ENCODE data around the gene SELENOV. TPM values are rescaled to one million over a fixed set of nuclear protein-coding genes. Genes with fewer than 3 reads are reported as not detected.
"Not testable (repeated sequence)": the region's sequence is repeated elsewhere in the genome, so short reads cannot be mapped to it uniquely, and the experiment has no call there.

The SELENOV gene
- total and polyA plus RNA-seq, 12 donors = not detected

DNA sequence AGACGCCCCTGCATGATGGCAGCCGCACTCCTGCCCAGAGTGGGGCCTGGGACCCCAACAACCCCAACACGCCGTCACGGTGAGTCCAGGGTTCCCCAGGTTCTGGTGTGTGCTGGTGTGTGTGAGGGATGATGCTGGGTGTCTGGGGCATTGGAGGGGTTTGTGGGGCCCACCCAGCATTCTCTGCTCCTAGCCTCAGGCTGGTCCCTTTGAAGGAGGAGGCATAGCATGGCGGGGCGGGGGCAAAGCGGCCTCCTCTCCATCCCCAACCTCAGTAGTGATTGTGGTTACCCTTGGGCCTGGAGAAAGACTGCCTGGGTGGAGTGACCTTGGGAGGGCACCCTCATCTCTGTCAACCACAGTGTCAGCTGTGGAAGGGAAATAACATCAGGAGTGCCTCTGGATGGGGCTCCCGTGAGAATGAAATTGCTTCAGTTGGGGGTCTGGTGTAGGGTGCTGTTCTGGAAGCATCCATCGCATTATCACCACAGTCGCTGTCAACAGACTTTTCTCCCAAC is 41.4 kb upstream of the SELENOV start:
- Histone ChIP-seq H3K27me3 (no peaks in the 10 kb centered on the region), H3K27ac (no peak overlapping the region), H3K9me3 (replicated peaks in 1 of 3) (no peaks in the 10 kb centered on the region), H3K36me3 (replicated peaks in 1 of 2) (peaks cover 0 to 82% of the 10 kb centered on the region in 2 donors), H3K4me3 (no peak overlapping the region), H3K4me1 (replicated peaks in 1 of 2) (no peaks in the 10 kb centered on the region)
- WGBS, 4 donors = 80 to 86% (median 83%) methylated on average over 7 to 11 of the region's 11 CpGs
- intact Hi-C loops (cut with DNase I) = loop anchor here (5.0 to 10.0 kb wide), 2 partner anchors 59 to 61 kb away; partner anchors contain the start of gene EID2B (in 2 of the 2)
- TF ChIP-seq POLR2A (IDR thresholded peaks at IDR 0.05) = no peak
- TF ChIP-seq CTCF (IDR thresholded peaks at IDR 0.05) = no peak
- DNase-seq = no peak

- Histone ChIP-seq H3K36me3 (replicated peaks in 1 of 2) (peaks cover 0 to 76% of the 10 kb centered on the region in 2 donors), H3K27ac (no peak overlapping the region), H3K27me3 (no peaks in the 10 kb centered on the region), H3K9me3 (replicated peaks in 1 of 3) (no peaks in the 10 kb centered on the region), H3K4me1 (replicated peaks in 1 of 2) (no peaks in the 10 kb centered on the region), H3K4me3 (no peak overlapping the region)
- intact Hi-C loops (cut with DNase I) = loop anchor here (5.0 to 10.0 kb wide), 2 partner anchors 58 to 61 kb away; partner anchors contain the start of gene EID2B (in 2 of the 2)
- 43 to 56% (median 49%) methylated on average over 4 to 9 of the region's 9 CpGs for WGBS, 4 donors
- TF ChIP-seq POLR2A (IDR thresholded peaks at IDR 0.05) (no peak), CTCF (IDR thresholded peaks at IDR 0.05) (peak; percentile 57 to 82 (median 66))
- peak; percentile 40 to 76 (median 59) for DNase-seq
Measured at GRCh38 chr19:39474139-39474620, 40.8 kb upstream of the SELENOV start.

- H3K36me3 ChIP-seq (replicated peaks in 1 of 2) = peaks cover 0 to 60% of the 10 kb centered on the region in 2 donors
- DNase-seq = no peak
- intact Hi-C loops (cut with DNase I) = loop anchor here in 1 of 2 donors (10.0 kb wide), 1 partner anchor 59 kb away; the partner anchor contains the start of gene EID2B
Measured at GRCh38 chr19:39475748-39476147, 39.2 kb upstream of the SELENOV start.

DNA sequence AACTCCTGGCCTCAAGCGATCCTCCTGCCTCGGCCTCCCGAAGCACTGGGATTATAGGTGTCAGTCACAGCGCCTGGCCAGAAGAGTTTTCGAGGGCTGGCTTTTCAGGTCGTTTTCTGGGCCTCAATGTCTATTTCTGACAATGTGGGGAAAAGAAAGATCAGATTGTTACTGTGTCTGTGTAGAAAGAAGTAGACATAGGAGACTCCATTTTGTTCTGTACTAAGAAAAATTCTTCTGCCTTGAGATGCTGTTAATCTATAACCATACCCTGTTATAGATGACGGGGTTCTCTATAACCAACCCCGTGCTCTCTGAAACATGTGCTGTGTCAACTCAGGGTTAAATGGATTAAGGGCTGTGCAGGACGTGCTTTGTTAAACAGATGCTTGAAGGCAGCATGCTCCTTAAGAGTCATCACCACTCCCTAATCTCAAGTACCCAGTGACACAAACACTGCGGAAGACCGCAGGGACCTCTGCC is 35.6 kb upstream of the SELENOV start:
- Histone ChIP-seq H3K4me1 (replicated peaks in 1 of 2) (peaks cover 8 to 18% of the 10 kb centered on the region in 2 donors), H3K27ac (peak overlapping the region in 1 of 5 donors; percentile 85), H3K36me3 (replicated peaks in 1 of 2) (peaks cover 0 to 24% of the 10 kb centered on the region in 2 donors)
- H3K27me3 ChIP-seq; H3K9me3 ChIP-seq (replicated peaks in 1 of 3); DNase-seq; H3K4me3 ChIP-seq: not testable (repeated sequence)
- 77 to 85% (median 83%) methylated on average over 11 of the region's 11 CpGs for WGBS, 4 donors
- intact Hi-C loops (cut with DNase I) = loop anchor here in 1 of 2 donors (10.0 kb wide), 1 partner anchor 55 kb away; the partner anchor contains the start of gene EID2B

More at GRCh38 chr19:39475748-39476147, 39.2 kb upstream of the SELENOV start:
- Histone ChIP-seq H3K27ac (no peak overlapping the region), H3K4me1 (replicated peaks in 1 of 2) (peaks cover 0 to 7% of the 10 kb centered on the region in 2 donors), H3K27me3 (no peaks in the 10 kb centered on the region), H3K9me3 (replicated peaks in 1 of 3) (no peaks in the 10 kb centered on the region), H3K4me3 (no peak overlapping the region)
- 96 to 100% (median 98%) methylated on average over 1 to 2 of the region's 2 CpGs for WGBS, 4 donors
- TF ChIP-seq POLR2A (IDR thresholded peaks at IDR 0.05) (no peak), CTCF (IDR thresholded peaks at IDR 0.05) (no peak)
